Stomach (tissue), 4 donors: ENCODE measurements around the gene PKHD1.

ENCODE experiments used
- CTCF ChIP-seq, 7 experiments: fragments of 450-650 bp in 4 of 7; fragments of 200-600 bp in 3 of 7; sonication (generic) in 3 of 7; IDR thresholded peaks; one replicate each; pipeline ENCODE4 v1.5.1; 2016 to 2019; ENCODE audit warnings: antibody characterized with exemption in 7 of 7, control low read depth in 2 of 7, mild to moderate bottlenecking in 1 of 7
- POLR2A ChIP-seq, 4 donors: fragments of 450-650 bp; IDR thresholded peaks; one replicate each; pipeline ENCODE4 v1.6.1; 2016; ENCODE audit warnings: antibody characterized with exemption in 4 of 4, control low read depth in 2 of 4, mild to moderate bottlenecking in 1 of 4, moderate library complexity in 1 of 4
- POLR2AphosphoS5 ChIP-seq, 3 donors: sonication (generic); formaldehyde crosslinking; IDR thresholded peaks; one replicate each; pipeline ENCODE4 v1.6.1; 2016; ENCODE audit warnings: antibody characterized with exemption in 3 of 3

DNA sequence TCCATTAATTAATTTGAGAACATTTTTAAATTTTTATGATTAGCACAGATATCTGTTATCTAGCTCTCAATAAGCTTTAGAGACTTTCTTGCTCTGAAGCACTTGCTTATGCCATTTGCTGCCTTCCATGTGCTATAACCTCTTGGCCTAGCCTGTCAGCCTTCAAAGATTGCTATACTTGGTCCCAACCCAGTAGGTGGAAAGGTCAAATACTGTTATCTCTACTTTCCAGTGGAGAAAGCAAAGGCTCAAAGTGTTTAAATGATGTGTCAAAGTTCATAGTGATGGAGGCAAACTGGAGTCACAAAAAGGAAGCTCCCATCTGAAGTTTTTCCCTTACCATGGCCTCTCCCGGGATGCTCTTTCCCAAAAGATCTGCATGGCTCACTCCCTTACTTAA, 125.1 kb downstream of the PKHD1 start:
- no peak for TF ChIP-seq CTCF (IDR thresholded peaks at IDR 0.05)
- TF ChIP-seq POLR2A (IDR thresholded peaks at IDR 0.05) = no peak
- no peak for TF ChIP-seq POLR2AphosphoS5 (IDR thresholded peaks at IDR 0.05)
